Activated CD8-positive, alpha-beta T cell treated with anti-CD3 and anti-CD28 coated beads, Interleukin-2, amount 10 ng/mL, durations not matched to agents 7 days and 5 days (primary cell): ENCODE measurements around the gene CFAP126. TPM values are rescaled to one million over a fixed set of nuclear protein-coding genes. Genes with fewer than 3 reads are reported as not detected.
"Not testable (repeated sequence)": the region's sequence is repeated elsewhere in the genome, so short reads cannot be mapped to it uniquely, and the experiment has no call there.

Source experiments
- ATAC-seq: fragments of 150-1000 bp; cut with Tn5 transposase; one replicate; pipeline ENCODE4 v1.10.0; 2021; ENCODE audit warnings: moderate library complexity
- CTCF ChIA-PET: fragments of 350-600 bp; sonication (Branson Sonifier 250); formaldehyde crosslinking; loops from one replicate; lab custom pipeline; 2021; ENCODE audit warnings: antibody characterized with exemption; lab: Charles Lee
- POLR2A ChIA-PET: fragments of 350-600 bp; sonication (Branson Sonifier 250); formaldehyde crosslinking; loops from one replicate; lab custom pipeline; 2021; ENCODE audit warnings: antibody characterized with exemption; lab: Charles Lee
- DNase-seq: peaks from one replicate; pipeline ENCODE4 v3.0.0-alpha.2; 2020
- H3K27ac Mint-ChIP-seq: one replicate; pipeline ENCODE4 v1.8.0; 2021; ENCODE audit warnings: mild to moderate bottlenecking, mixed read lengths
- H3K27me3 Mint-ChIP-seq: one replicate; pipeline ENCODE4 v1.8.0; 2021; ENCODE audit warnings: low read depth, mixed read lengths
- H3K36me3 Mint-ChIP-seq: one replicate; pipeline ENCODE4 v1.8.0; 2021; ENCODE audit warnings: low read depth, mixed read lengths
- H3K4me1 Mint-ChIP-seq: one replicate; pipeline ENCODE4 v1.8.0; 2021; ENCODE audit warnings: low read depth, mixed read lengths
- H3K4me3 Mint-ChIP-seq: one replicate; pipeline ENCODE4 v1.8.0; 2021; ENCODE audit warnings: mild to moderate bottlenecking, mixed read lengths
- H3K9me3 Mint-ChIP-seq: one replicate; pipeline ENCODE4 v1.8.0; 2022; ENCODE audit warnings: mixed read lengths; ENCODE audit not compliant: insufficient read depth
- total RNA-seq, 2 experiments: library from RNA; stranded (reverse); gene quantifications; one replicate each; pipeline ENCODE4 v1.2.3, GENCODE V29; 2021

Gene CFAP126
- total RNA-seq, 2 experiments from 2014 or later = not detected

GRCh38 chr1:161342177-161342576, 25.5 kb downstream of the CFAP126 start:
- no peaks in the 10 kb centered on the region for H3K4me1 Mint-ChIP-seq
- ChIA-PET CTCF (interaction anchor here (0.9 to 1.5 kb wide), 3 partner anchors 41 to 112 kb away, joined by 3 read pairs; no protein-coding TSS in a partner anchor), POLR2A (no interaction called here)
- no peak overlapping the region for H3K4me3 Mint-ChIP-seq
- ATAC-seq = no peak
- H3K36me3 Mint-ChIP-seq = peaks cover 31% of the 10 kb centered on the region
- no peak for DNase-seq
- no peaks in the 10 kb centered on the region for H3K9me3 Mint-ChIP-seq
- H3K27me3 Mint-ChIP-seq = no peaks in the 10 kb centered on the region
- H3K27ac Mint-ChIP-seq = no peak overlapping the region

- Mint-ChIP-seq H3K27ac (no peak overlapping the region), H3K36me3 (peaks cover 45% of the 10 kb centered on the region), H3K4me1 (no peaks in the 10 kb centered on the region), H3K27me3 (no peaks in the 10 kb centered on the region), H3K4me3 (no peak overlapping the region), H3K9me3 (no peaks in the 10 kb centered on the region)
- ChIA-PET CTCF (no interaction called here), POLR2A (no interaction called here)
- DNase-seq (no peak), ATAC-seq (no peak)
Measured at GRCh38 chr1:161335796-161336195, 31.9 kb downstream of the CFAP126 start.

GRCh38 chr1:161333166-161333565, 34.5 kb downstream of the CFAP126 start:
- no peak overlapping the region for H3K27ac Mint-ChIP-seq
- H3K36me3 Mint-ChIP-seq = peaks cover 46% of the 10 kb centered on the region
- CTCF ChIA-PET = interaction anchor here (1.7 kb wide), 1 partner anchor 103 kb away, joined by 4 read pairs; no protein-coding TSS in a partner anchor

GRCh38 chr1:161330346-161330745, 37.3 kb downstream of the CFAP126 start:
- ChIA-PET CTCF (no interaction called here), POLR2A (interaction anchor here (0.7 kb wide), 1 partner anchor 16 kb away, joined by 6 read pairs; no protein-coding TSS in a partner anchor)
- Mint-ChIP-seq H3K4me3 (no peak overlapping the region), H3K27me3 (no peaks in the 10 kb centered on the region), H3K27ac (no peak overlapping the region), H3K9me3 (no peaks in the 10 kb centered on the region), H3K36me3 (peaks cover 43% of the 10 kb centered on the region), H3K4me1 (no peaks in the 10 kb centered on the region)
- ATAC-seq (no peak), DNase-seq (no peak)

More at GRCh38 chr1:161333166-161333565, 34.5 kb downstream of the CFAP126 start:
- POLR2A ChIA-PET = interaction anchor here (1.3 kb wide), 1 partner anchor 19 kb away, joined by 3 read pairs; the partner anchor contains the start of gene SDHC
- Mint-ChIP-seq H3K9me3 (no peaks in the 10 kb centered on the region), H3K4me1 (no peaks in the 10 kb centered on the region), H3K27me3 (no peaks in the 10 kb centered on the region), H3K4me3 (no peak overlapping the region)
- DNase-seq (no peak), ATAC-seq (no peak)

- CTCF ChIA-PET = interaction anchor here (1.1 to 1.3 kb wide), 3 partner anchors 10 to 158 kb away, joined by 3 to 4 read pairs (median 3); partner anchors contain the start of genes PPOX and SDHC
- ATAC-seq = peak; percentile 84
- Mint-ChIP-seq H3K36me3 (peaks cover 22% of the 10 kb centered on the region), H3K27me3 (no peaks in the 10 kb centered on the region), H3K27ac (peak overlapping the region; percentile 39), H3K4me3 (no peak overlapping the region), H3K4me1 (peaks cover 10% of the 10 kb centered on the region), H3K9me3 (no peaks in the 10 kb centered on the region)
- POLR2A ChIA-PET = no interaction called here
- DNase-seq = peak; percentile 67
Measured at GRCh38 chr1:161324020-161324419, 43.7 kb downstream of the CFAP126 start.

- CTCF ChIA-PET = interaction anchor here (0.8 to 2.4 kb wide), 2 partner anchors 10 to 91 kb away, joined by 3 to 11 read pairs; no protein-coding TSS in a partner anchor
- POLR2A ChIA-PET, ATAC-seq, H3K9me3 Mint-ChIP-seq, H3K36me3 Mint-ChIP-seq, DNase-seq, H3K27ac Mint-ChIP-seq, H3K27me3 Mint-ChIP-seq: not testable (repeated sequence)
- H3K4me1 Mint-ChIP-seq = peaks cover 29% of the 10 kb centered on the region
- H3K4me3 Mint-ChIP-seq = peak overlapping the region; percentile 99
Measured at GRCh38 chr1:161315841-161316674, 51.6 kb downstream of the CFAP126 start.

Other genes with a start within 250 kb of the CFAP126 start
- gene PFDN2, start 249.8 kb downstream of the CFAP126 start, total RNA-seq = 10 to 100 TPM; 66.3 to 68.0 TPM
- 10 to 100 TPM; 34.1 to 35.2 TPM for gene NIT1, start 249.8 kb downstream of the CFAP126 start, total RNA-seq
- 10 to 100 TPM; 34.5 to 36.3 TPM for gene DEDD, start 235.2 kb downstream of the CFAP126 start, total RNA-seq
- 100 to 1,000 TPM; 103 to 104 TPM for gene UFC1, start 213.9 kb downstream of the CFAP126 start, total RNA-seq
- gene USP21, start 208.4 kb downstream of the CFAP126 start, total RNA-seq = 10 to 100 TPM; 29.2 to 32.0 TPM
- gene PPOX, start 201.4 kb downstream of the CFAP126 start, total RNA-seq = 10 to 100 TPM; 37.7 to 38.5 TPM
- gene B4GALT3, start 190.4 kb downstream of the CFAP126 start, total RNA-seq = 10 to 100 TPM; 34.2 to 37.0 TPM
- 1 to 10 TPM in 1 of 2 experiments, under 1 TPM in 1; 0.82 to 2.1 TPM for gene ADAMTS4, start 168.8 kb downstream of the CFAP126 start, total RNA-seq
- 10 to 100 TPM; 73.6 to 76.8 TPM for gene NDUFS2, start 165.5 kb downstream of the CFAP126 start, total RNA-seq
- gene FCER1G, start 152.6 kb downstream of the CFAP126 start, total RNA-seq = 10 to 100 TPM; 12.0 to 14.0 TPM
- gene APOA2, start 144.2 kb downstream of the CFAP126 start, total RNA-seq = not detected
- 10 to 100 TPM; 19.1 to 22.0 TPM for gene TOMM40L, start 141.8 kb downstream of the CFAP126 start, total RNA-seq
- not detected for gene NR1I3, start 129.7 kb downstream of the CFAP126 start, total RNA-seq
- gene PCP4L1, start 109.1 kb downstream of the CFAP126 start, total RNA-seq = under 1 TPM; 0.34 to 0.40 TPM
- 1 to 10 TPM; 2.8 to 3.4 TPM for gene MPZ, start 57.9 kb downstream of the CFAP126 start, total RNA-seq
- 100 to 1,000 TPM; 151 to 163 TPM for gene SDHC, start 53.5 kb downstream of the CFAP126 start, total RNA-seq
- under 1 TPM in 1 of 2 experiments, not detected in 1; 0.21 TPM for gene FCGR2A, start 137.6 kb upstream of the CFAP126 start, total RNA-seq
- gene HSPA6, start 156.7 kb upstream of the CFAP126 start, total RNA-seq = 1 to 10 TPM in 1 of 2 experiments, under 1 TPM in 1; 0.94 to 1.1 TPM
- gene FCGR3A, start 181.9 kb upstream of the CFAP126 start, total RNA-seq = under 1 TPM; 0.50 to 0.52 TPM